Fibroblast of lung (primary cell): ENCODE results near the gene GALNT18.

Experiments used
- EZH2 ChIP-seq: IDR thresholded peaks from 2 replicates; pipeline ENCODE4 v1.5.1; 2012; ENCODE audit warnings: low read length, control low read depth, mild to moderate bottlenecking; ENCODE audit errors: missing control alignments
- TF ChIP-seq, protein P1 (sequence below), 2 donors: IDR thresholded peaks in 1 of 2; conservative IDR thresholded peaks in 1 of 2; 1 replicate in 1 of 2; 2 replicates in 1 of 2; pipeline ENCODE4 v1.5.1; 2011 to 2012; ENCODE audit warnings: low read length in 2 of 2, control low read depth in 1 of 2, inconsistent platforms in 1 of 2, low read depth in 1 of 2, mild to moderate bottlenecking in 1 of 2

DNA sequence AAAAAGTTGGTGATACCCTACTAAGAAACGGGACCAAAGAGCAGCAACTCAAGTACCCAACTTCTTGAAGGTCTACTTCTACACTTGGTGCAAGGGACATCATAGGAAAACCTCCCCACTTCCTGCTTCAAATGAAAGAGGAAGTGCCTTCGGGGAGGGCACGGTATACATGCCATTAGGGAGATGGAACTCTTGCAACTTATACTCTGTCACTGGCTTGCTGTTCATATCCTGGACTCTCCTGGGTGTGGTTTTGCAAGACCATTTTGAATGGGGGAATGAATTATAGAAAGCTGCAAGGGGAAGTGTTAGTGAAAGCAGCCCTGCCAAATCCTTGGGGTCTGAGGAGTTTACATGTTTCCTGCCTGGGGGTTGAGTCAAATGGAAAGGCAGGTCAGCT is 310.6 kb downstream of the GALNT18 start:
- TF ChIP-seq, protein P1, sequence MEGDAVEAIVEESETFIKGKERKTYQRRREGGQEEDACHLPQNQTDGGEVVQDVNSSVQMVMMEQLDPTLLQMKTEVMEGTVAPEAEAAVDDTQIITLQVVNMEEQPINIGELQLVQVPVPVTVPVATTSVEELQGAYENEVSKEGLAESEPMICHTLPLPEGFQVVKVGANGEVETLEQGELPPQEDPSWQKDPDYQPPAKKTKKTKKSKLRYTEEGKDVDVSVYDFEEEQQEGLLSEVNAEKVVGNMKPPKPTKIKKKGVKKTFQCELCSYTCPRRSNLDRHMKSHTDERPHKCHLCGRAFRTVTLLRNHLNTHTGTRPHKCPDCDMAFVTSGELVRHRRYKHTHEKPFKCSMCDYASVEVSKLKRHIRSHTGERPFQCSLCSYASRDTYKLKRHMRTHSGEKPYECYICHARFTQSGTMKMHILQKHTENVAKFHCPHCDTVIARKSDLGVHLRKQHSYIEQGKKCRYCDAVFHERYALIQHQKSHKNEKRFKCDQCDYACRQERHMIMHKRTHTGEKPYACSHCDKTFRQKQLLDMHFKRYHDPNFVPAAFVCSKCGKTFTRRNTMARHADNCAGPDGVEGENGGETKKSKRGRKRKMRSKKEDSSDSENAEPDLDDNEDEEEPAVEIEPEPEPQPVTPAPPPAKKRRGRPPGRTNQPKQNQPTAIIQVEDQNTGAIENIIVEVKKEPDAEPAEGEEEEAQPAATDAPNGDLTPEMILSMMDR (conservative IDR thresholded peaks at IDR 0.05 in 1 of 2, IDR thresholded peaks at IDR 0.05 in 1 of 2; ENCODE audit: low read depth in 1 of 2, low read length in 2 of 2), result no peak
- no peak for TF ChIP-seq EZH2
